ENCODE data around the gene MASP2. TPM values are rescaled to one million over a fixed set of nuclear protein-coding genes. Genes with fewer than 3 reads are reported as not detected.

Gene MASP2
- total RNA-seq, 1 donor from 2014 or later, result not detected

DNA sequence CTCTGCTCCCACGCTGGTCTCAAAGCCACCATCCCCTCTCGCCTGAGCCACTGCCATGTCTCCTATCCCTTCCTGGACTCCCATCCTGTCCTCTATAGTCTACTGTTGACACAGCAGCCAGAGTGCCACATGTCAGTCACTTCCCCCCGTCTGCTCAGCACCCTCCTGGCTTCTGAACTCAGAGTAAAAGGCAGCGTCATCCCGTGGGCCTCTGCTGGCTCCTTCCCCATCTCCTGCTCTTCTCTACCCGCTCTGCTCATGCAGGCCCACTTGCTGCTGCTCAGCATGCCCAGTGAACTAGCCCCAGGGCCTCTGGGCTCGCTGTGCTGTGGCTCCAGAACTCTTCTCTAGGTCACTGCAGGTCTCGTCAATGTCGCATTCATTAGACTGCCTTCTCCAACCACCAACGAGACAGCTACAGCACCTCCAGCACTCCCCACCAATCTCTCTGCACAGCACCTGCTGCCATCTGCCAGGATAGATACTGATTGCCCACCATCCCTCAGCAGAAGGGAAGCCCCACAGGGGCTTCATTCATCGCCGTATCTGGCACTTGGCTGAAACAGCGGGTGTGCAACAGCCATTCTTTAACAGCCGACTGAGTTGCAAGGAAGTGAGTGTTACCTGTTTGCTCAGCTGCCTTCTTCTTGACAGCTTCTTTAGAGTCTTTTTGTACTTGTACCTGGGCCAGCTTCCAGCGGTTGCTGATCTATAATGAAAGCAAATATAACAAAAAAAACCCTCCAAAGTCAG, 24.6 kb upstream of the MASP2 start:
- no peaks in the 10 kb centered on the region for H3K27me3 ChIP-seq (ENCODE audit: low read depth)
- no peaks in the 10 kb centered on the region for H3K9me3 ChIP-seq (replicated peaks)
- DNase-seq, result no peak
- TF ChIP-seq, protein P1, sequence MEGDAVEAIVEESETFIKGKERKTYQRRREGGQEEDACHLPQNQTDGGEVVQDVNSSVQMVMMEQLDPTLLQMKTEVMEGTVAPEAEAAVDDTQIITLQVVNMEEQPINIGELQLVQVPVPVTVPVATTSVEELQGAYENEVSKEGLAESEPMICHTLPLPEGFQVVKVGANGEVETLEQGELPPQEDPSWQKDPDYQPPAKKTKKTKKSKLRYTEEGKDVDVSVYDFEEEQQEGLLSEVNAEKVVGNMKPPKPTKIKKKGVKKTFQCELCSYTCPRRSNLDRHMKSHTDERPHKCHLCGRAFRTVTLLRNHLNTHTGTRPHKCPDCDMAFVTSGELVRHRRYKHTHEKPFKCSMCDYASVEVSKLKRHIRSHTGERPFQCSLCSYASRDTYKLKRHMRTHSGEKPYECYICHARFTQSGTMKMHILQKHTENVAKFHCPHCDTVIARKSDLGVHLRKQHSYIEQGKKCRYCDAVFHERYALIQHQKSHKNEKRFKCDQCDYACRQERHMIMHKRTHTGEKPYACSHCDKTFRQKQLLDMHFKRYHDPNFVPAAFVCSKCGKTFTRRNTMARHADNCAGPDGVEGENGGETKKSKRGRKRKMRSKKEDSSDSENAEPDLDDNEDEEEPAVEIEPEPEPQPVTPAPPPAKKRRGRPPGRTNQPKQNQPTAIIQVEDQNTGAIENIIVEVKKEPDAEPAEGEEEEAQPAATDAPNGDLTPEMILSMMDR (IDR thresholded peaks at IDR 0.05; ENCODE audit: borderline replicate concordance), result no peak
- no peak overlapping the region for H3K27ac ChIP-seq (replicated peaks)
- no peaks in the 10 kb centered on the region for H3K4me1 ChIP-seq
- intact Hi-C loops (cut with micrococcal nuclease), result no loop called here
- peaks cover 98% of the 10 kb centered on the region for H3K36me3 ChIP-seq
- H3K4me3 ChIP-seq, result no peak overlapping the region

DNA sequence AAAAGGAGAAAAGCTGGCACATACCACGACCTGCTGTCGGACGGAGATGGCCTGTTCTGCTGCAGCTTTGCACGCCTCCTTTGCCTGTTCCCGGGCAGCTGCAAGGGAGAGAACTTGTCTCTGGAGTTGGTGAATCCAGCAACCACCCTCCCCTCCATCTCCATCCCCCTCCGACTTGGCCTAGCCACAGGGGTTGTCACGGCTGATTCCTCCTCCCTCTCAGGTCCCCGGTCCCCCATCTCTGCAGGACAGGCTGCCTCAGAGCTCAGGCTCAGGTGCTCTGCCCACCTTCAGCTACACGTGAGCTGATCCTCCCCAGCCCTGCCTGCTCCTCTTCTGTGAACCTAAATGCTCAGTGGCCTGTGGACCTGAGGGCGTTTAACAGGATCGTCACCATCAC, 23.8 kb upstream of the MASP2 start:
- intact Hi-C loops (cut with micrococcal nuclease), result no loop called here
- TF ChIP-seq, protein P1 (IDR thresholded peaks at IDR 0.05; ENCODE audit: borderline replicate concordance), result no peak
- H3K4me3 ChIP-seq, result no peak overlapping the region
- H3K36me3 ChIP-seq, result peaks cover 97% of the 10 kb centered on the region
- no peak for DNase-seq
- no peaks in the 10 kb centered on the region for H3K27me3 ChIP-seq (ENCODE audit: low read depth)
- no peaks in the 10 kb centered on the region for H3K9me3 ChIP-seq (replicated peaks)
- no peaks in the 10 kb centered on the region for H3K4me1 ChIP-seq
- H3K27ac ChIP-seq (replicated peaks), result no peak overlapping the region

DNA sequence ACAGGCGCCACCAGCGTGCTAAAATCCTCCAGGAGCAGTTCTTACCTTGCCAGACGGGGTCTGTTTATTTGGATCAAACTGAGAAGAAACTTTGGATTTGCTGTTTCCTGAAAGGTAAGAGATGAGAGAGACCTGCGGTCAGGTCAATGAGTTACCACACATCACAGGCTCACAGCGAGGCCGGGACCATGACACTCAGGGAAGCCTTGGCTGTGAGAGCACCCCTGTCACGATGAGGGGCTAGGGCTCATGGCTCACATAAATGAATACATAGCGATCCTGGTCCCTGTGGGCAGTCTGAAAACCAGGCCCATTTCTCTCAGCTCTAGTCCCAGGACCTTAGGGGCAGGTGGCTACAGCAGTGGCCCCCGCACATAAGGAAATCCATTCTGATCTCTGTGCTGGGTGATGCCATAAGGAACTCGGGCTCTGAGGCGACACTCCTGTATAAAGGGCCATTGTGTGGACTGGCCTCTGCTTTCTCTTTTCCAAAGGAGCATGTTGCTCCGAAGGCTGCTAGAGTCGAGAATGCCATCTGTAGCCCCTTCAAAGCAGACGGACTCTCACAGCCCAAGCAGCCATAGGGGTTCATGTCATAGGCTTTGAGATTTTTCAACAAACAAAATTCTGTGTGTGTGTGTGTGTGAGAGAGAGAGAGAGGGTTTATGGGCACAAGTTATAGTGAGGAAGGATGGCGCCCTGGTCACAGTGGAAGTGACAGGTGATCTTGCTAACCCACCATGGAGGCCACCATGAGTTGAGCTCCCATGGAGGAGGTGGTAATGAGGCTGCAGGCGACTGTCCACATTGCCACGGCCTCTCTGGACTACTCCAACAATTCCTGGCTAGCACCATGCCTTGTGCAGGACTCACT, 21.8 kb upstream of the MASP2 start:
- TF ChIP-seq, protein P1 (IDR thresholded peaks at IDR 0.05; ENCODE audit: borderline replicate concordance), result no peak
- Histone ChIP-seq H3K4me1 (no peaks in the 10 kb centered on the region), H3K36me3 (peaks cover 92% of the 10 kb centered on the region), H3K27ac (replicated peaks) (no peak overlapping the region), H3K27me3 (ENCODE audit: low read depth) (no peaks in the 10 kb centered on the region), H3K9me3 (replicated peaks) (peaks cover 5% of the 10 kb centered on the region), H3K4me3 (no peak overlapping the region)
- intact Hi-C loops (cut with micrococcal nuclease), result no loop called here
- no peak for DNase-seq

DNA sequence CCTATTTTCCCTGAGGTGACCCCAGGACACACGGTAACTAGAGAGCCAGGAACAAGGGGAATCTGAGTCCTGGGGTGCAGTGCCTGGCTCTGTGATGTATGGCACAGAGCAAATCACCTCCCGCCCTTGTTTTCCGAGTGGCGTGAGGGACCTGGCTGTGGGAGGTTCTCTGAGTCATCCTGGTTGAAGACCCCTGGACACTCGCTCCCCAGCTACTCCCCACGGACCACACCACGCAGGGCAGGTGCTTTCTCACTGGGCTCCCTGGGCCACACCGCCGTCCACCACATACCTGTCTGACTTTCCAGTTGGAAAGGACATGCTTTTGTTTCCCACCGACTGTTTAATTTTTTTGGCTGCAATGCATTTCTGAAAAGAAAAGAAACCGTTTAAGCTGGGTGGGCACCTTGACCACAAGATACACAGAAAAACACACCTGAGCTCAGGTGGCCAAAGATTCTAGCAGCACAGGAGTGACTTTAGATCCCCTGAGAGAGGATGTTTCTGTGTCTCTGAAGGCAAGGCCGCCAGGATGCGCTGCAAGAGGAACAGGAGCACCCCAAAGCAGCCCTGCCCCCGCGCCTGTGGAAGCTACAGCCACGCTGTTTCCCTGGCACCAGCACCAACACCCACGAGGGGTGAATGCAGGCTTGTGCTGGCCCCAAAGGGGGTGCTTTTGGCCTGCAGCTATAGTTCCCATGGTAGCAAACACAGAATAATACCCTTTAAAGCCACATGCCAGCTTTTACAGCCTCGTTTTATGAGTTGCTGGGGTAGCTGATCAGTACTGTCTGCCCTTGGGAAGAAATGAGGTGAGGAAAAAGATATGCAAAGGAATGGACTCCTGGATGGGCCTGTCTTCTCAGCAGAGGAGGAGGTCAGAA, 20.9 kb upstream of the MASP2 start:
- TF ChIP-seq, protein P1 (IDR thresholded peaks at IDR 0.05; ENCODE audit: borderline replicate concordance), result no peak
- H3K9me3 ChIP-seq (replicated peaks), result peaks cover 5% of the 10 kb centered on the region
- no peak overlapping the region for H3K27ac ChIP-seq (replicated peaks)

DNA sequence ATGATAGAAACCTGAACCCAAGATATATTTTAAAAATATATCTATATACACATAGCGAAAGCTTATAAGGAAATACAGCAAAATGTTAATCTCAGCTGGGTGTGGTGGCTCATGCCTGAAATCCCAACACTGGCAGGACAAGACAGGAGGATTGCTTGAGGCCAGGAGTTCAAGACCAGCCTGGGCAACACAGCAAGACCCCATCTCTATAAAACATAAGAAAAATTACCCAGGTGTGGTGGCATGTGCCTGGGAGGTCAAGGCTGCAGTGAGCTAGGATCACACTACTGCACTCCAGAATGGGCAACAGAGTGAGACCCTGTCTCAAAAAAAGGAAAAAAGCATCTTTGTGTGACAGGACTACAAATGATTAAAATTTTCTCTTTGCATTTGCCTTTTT, 18.8 kb upstream of the MASP2 start:
- H3K27me3 ChIP-seq (ENCODE audit: low read depth), result no peaks in the 10 kb centered on the region
- TF ChIP-seq, protein P1 (IDR thresholded peaks at IDR 0.05; ENCODE audit: borderline replicate concordance), result no peak

More for the DNA sequence above, 20.9 kb upstream of the MASP2 start:
- DNase-seq, result no peak
- intact Hi-C loops (cut with micrococcal nuclease), result no loop called here
- Histone ChIP-seq H3K4me1 (no peaks in the 10 kb centered on the region), H3K36me3 (peaks cover 84% of the 10 kb centered on the region), H3K4me3 (no peak overlapping the region), H3K27me3 (ENCODE audit: low read depth) (no peaks in the 10 kb centered on the region)

More for the DNA sequence above, 18.8 kb upstream of the MASP2 start:
- DNase-seq, result no peak
- peaks cover 11% of the 10 kb centered on the region for H3K4me1 ChIP-seq
- peaks cover 62% of the 10 kb centered on the region for H3K36me3 ChIP-seq
- H3K4me3 ChIP-seq, result no peak overlapping the region
- no peak overlapping the region for H3K27ac ChIP-seq (replicated peaks)
- intact Hi-C loops (cut with micrococcal nuclease), result no loop called here
- peaks cover 5% of the 10 kb centered on the region for H3K9me3 ChIP-seq (replicated peaks)
